Kidney epithelial cell (primary cell): Measurements from ENCODE around the gene MAP4K4. TPM values are rescaled to one million over a fixed set of nuclear protein-coding genes. Genes with fewer than 3 reads are reported as not detected.

Experiments used
- DNase-seq: peaks from one replicate; pipeline ENCODE4 v3.0.0-alpha.2; 2010; ENCODE audit warnings: low read depth
- H3K27me3 ChIP-seq: 2 replicates; pipeline ENCODE4 v1.6.0; 2011; ENCODE audit warnings: low read length; ENCODE audit not compliant: control insufficient read depth, insufficient read depth
- H3K36me3 ChIP-seq: 2 replicates; pipeline ENCODE4 v1.5.1; 2011; ENCODE audit warnings: low read length; ENCODE audit not compliant: control insufficient read depth, insufficient read depth
- H3K4me3 ChIP-seq: 2 replicates; pipeline ENCODE4 v1.5.1; 2011; ENCODE audit warnings: low read depth, mild to moderate bottlenecking, control low read depth, low read length
- CTCF ChIP-seq: IDR thresholded peaks from 2 replicates; pipeline ENCODE4 v1.5.1; 2011; ENCODE audit warnings: mild to moderate bottlenecking, moderate library complexity, low read length, control low read depth, inconsistent platforms; ENCODE audit not compliant: insufficient read depth, poor library complexity, severe bottlenecking
- total RNA-seq: library from RNA; depleted of rRNA; stranded (reverse); fragments of >200 nt; gene quantifications from 2 replicates; pipeline ENCODE4 v1.2.3, GENCODE V29; 2015

Gene MAP4K4
- total RNA-seq, 1 donor from 2014 or later = 134 TPM

DNA sequence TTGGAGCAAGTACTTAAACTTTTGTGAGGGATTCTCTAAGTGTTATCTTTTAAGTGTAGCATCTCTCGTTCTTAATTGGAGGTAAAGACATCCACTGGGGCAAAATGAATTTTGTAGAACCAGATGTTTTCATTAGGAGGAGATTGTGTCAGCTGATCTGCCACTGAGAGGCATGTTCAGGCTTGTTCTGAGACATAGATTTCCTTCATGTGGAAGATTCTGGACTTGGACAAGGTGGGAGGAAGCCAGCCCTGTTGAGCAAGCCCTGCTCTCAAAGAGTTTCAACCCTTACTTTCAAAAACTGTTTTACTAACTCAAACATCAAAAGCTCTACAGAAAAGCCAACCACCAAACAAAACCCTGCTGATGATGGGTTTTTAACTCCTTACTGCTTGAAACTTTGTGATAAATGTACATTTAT lies 6.5 kb downstream of the MAP4K4 start:
- Histone ChIP-seq H3K36me3 (no peaks in the 10 kb centered on the region), H3K4me3 (no peak overlapping the region)
- DNase-seq = peak; percentile 32

GRCh38 chr2:101704816-101705578 lies 7.5 kb downstream of the MAP4K4 start:
- H3K36me3 ChIP-seq = no peaks in the 10 kb centered on the region
- H3K4me3 ChIP-seq = no peak overlapping the region
- no peaks in the 10 kb centered on the region for H3K27me3 ChIP-seq
- TF ChIP-seq CTCF = no peak
- DNase-seq = no peak

More for the DNA sequence above, 6.5 kb downstream of the MAP4K4 start:
- no peak for TF ChIP-seq CTCF
- H3K27me3 ChIP-seq = no peaks in the 10 kb centered on the region

DNA sequence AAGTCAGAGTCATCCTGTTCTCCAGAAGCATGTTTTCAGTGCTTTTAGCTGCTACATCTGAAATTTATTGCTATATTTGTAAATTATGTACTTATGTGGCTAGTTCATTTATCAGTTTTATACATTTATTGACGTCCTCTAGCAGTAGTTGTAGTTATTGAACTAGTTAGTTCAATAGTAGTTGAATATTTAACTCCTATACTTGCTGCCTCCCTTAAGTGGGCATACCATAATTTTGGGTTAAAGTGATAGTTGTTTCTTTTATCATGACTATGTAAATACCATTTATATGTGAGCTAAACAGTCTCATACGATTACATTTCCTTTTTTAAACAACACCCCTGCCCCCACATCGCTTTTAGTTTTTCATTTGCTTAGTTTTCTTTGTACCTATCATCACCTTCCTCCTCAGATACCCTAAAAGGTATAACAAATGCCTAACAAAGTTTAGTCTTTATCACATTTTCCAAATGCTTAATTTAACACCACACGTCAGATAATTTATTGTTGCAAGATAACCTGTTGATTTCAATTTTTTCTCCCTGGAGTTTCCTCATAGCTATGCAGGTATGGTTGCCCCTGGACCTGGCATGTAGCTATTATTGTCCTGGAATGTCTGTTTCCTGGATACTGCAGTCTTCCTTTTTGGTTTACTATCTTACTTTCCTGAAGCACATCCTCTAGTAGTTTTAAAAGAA lies 8.8 kb downstream of the MAP4K4 start:
- Histone ChIP-seq H3K36me3 (no peaks in the 10 kb centered on the region), H3K27me3 (no peaks in the 10 kb centered on the region), H3K4me3 (no peak overlapping the region)
- TF ChIP-seq CTCF = no peak
- no peak for DNase-seq

GRCh38 chr2:101706819-101707177 lies 9.3 kb downstream of the MAP4K4 start:
- H3K4me3 ChIP-seq = no peak overlapping the region

DNA sequence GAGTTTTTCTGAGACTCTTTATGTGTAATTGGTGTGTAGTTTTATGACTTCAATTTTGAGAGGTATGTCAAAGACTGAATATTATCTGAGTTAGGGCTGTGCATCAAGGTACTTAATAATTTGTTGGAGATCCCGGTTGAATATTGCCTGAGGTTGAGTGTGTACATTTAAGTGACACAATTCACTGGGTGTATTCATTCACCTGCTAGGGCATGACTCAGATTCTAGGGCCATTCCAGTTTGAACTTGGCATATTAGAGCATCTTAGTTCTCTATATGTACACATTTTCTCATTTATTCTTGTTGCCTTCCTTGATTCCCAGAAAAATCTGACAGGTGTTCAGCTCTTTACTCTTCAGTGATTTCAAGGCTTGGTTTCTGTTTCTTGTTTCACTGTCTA lies 12.5 kb downstream of the MAP4K4 start:
- no peaks in the 10 kb centered on the region for H3K36me3 ChIP-seq
- H3K4me3 ChIP-seq = no peak overlapping the region
- H3K27me3 ChIP-seq = no peaks in the 10 kb centered on the region
- no peak for DNase-seq
- TF ChIP-seq CTCF = no peak

More at GRCh38 chr2:101706819-101707177, 9.3 kb downstream of the MAP4K4 start:
- Histone ChIP-seq H3K36me3 (no peaks in the 10 kb centered on the region), H3K27me3 (no peaks in the 10 kb centered on the region)
- DNase-seq = no peak
- TF ChIP-seq CTCF = no peak
